ENCODE measurements around the gene TINAGL1.

DNA sequence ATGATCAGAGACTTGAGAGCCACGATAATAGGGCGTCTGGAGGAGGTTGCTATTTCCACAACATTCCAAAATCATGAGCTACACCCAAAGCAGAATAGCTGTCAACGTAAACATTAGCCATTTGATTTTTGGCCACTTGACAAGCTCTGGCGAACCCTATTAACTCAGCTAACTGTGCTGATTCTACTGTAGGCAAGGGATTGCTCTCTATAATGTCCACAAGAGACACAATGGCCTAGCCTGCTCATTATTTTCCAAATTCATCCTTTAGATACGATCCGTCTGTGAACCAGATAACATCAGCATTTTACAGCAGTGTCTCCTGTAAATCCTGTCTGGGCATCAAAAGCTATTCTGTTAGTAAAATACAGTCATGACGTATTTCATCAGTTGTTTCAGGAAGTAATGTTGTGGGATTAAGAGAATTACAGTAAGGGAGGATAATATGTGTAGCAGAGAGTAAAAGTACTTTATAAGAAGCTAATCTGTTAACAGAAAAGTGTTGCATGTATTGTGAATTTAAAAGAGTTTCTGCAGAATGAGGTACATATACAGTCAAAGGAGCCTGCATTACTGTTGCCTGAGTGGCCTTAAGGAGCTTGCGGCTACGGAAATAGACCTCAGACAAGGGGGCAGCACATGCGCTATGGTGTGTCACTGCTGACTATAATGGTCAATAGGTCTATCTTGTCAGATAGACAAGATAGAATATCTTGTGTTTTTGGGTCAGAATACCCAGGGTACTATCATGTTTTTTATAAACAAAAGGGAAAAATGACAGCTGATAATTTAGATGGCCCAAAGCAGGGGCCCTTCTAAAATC is 44.9 kb upstream of the TINAGL1 start:
- no peak for TF ChIP-seq CEBPB (IDR thresholded peaks at IDR 0.05; ENCODE audit: low read depth)
- TF ChIP-seq, protein P1, sequence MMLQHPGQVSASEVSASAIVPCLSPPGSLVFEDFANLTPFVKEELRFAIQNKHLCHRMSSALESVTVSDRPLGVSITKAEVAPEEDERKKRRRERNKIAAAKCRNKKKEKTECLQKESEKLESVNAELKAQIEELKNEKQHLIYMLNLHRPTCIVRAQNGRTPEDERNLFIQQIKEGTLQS (IDR thresholded peaks at IDR 0.05): no peak
- TF ChIP-seq EZH2 (IDR thresholded peaks at IDR 0.05): no peak
- no peak for TF ChIP-seq POLR2A (IDR thresholded peaks at IDR 0.05; ENCODE audit: borderline replicate concordance, extremely low read depth, insufficient read depth, insufficient read length)
- TF ChIP-seq RAD21 (IDR thresholded peaks at IDR 0.05; ENCODE audit: low read depth): no peak
- TF ChIP-seq, protein P2, sequence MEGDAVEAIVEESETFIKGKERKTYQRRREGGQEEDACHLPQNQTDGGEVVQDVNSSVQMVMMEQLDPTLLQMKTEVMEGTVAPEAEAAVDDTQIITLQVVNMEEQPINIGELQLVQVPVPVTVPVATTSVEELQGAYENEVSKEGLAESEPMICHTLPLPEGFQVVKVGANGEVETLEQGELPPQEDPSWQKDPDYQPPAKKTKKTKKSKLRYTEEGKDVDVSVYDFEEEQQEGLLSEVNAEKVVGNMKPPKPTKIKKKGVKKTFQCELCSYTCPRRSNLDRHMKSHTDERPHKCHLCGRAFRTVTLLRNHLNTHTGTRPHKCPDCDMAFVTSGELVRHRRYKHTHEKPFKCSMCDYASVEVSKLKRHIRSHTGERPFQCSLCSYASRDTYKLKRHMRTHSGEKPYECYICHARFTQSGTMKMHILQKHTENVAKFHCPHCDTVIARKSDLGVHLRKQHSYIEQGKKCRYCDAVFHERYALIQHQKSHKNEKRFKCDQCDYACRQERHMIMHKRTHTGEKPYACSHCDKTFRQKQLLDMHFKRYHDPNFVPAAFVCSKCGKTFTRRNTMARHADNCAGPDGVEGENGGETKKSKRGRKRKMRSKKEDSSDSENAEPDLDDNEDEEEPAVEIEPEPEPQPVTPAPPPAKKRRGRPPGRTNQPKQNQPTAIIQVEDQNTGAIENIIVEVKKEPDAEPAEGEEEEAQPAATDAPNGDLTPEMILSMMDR (IDR thresholded peaks at IDR 0.05 in 2 of 3, conservative IDR thresholded peaks at IDR 0.05 in 1 of 3; ENCODE audit: borderline replicate concordance in 1 of 3, insufficient read depth in 1 of 3, low read depth in 2 of 3, low read length in 2 of 3): no peak
